Activated naive CD4-positive, alpha-beta T cell treated with anti-CD3 and anti-CD28 coated beads for 36 hours (primary cell): Measurements from ENCODE around the gene NKX2-2. TPM values are rescaled to one million over a fixed set of nuclear protein-coding genes. Genes with fewer than 3 reads are reported as not detected.

ENCODE experiments used
- CTCF ChIA-PET: fragments of 350-600 bp; sonication (Branson Sonifier 250); formaldehyde crosslinking; loops from one replicate; lab custom pipeline; 2021; ENCODE audit warnings: antibody characterized with exemption; lab: Charles Lee
- DNase-seq: peaks from one replicate; pipeline ENCODE4 v3.0.0-alpha.2; 2020
- H3K27ac Mint-ChIP-seq: one replicate; pipeline ENCODE4 v1.8.0; 2021; ENCODE audit warnings: mild to moderate bottlenecking, mixed read lengths
- H3K27me3 Mint-ChIP-seq: one replicate; pipeline ENCODE4 v1.8.0; 2021; ENCODE audit warnings: low read depth, mixed read lengths
- H3K36me3 Mint-ChIP-seq: one replicate; pipeline ENCODE4 v1.8.0; 2021; ENCODE audit warnings: low read depth, mixed read lengths
- H3K4me1 Mint-ChIP-seq: one replicate; pipeline ENCODE4 v1.8.0; 2021; ENCODE audit warnings: low read depth, mixed read lengths
- H3K4me3 Mint-ChIP-seq: one replicate; pipeline ENCODE4 v1.8.0; 2021; ENCODE audit warnings: mild to moderate bottlenecking, moderate library complexity, mixed read lengths
- H3K9me3 Mint-ChIP-seq: one replicate; pipeline ENCODE4 v1.8.0; 2021; ENCODE audit warnings: mixed read lengths
- intact Hi-C: fragments of 100-400 bp; cut with micrococcal nuclease; formaldehyde crosslinking; loops from one replicate; pipeline ENCODE4 v1.15.1; 2023
- total RNA-seq, 2 experiments: library from RNA; stranded (reverse); gene quantifications; one replicate each; pipeline ENCODE4 v1.2.3, GENCODE V29; 2021

Gene NKX2-2
- total RNA-seq, 2 experiments from 2014 or later, result not detected

- no peak for DNase-seq
- Mint-ChIP-seq H3K4me1 (peaks cover 63% of the 10 kb centered on the region), H3K4me3 (peak overlapping the region; percentile 57), H3K27ac (no peak overlapping the region), H3K27me3 (peaks cover 79% of the 10 kb centered on the region), H3K9me3 (no peaks in the 10 kb centered on the region), H3K36me3 (no peaks in the 10 kb centered on the region)
- intact Hi-C loops, result loop anchor here (1.0 to 10.0 kb wide), 3 partner anchors 8 to 1072 kb away; partner anchors contain the start of gene FOXA2
- CTCF ChIA-PET, result no interaction called here
These were observed 1.2 kb downstream of the NKX2-2 start for GRCh38 chr20:21512634-21513180.

DNA sequence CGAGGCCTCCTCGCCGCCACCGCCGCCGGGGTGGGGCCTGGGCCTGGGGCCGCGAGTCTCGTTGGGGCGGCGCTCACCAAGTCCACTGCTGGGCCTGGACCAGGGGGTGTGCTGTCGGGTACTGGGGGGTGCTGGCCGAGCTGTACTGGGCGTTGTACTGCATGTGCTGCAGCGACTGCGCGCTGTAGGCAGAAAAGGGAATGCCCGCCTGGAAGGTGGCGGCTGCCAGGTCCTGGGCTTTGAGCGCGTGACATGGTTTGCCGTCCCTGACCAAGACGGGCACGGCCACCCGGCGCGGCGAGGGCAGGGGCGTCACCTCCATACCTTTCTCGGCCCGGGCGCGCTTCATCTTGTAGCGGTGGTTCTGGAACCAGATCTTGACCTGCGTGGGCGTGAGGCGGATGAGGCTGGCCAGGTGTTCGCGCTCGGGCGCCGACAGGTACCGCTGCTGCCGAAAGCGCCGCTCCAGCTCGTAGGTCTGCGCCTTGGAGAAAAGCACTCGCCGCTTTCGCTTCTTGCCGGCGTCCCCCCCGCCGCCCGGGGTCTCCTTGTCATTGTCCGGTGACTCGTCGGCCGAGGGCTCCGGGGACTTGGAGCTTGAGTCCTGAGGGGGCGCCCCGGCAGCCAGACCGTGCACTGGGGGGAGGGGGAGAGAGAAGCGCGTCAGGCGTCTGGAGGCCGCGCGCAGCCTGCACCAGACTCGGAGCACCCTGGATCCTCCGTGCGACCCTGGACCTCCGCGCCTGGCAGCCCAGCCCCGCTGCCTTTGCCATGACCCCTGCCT is 1.8 kb downstream of the NKX2-2 start:
- no peaks in the 10 kb centered on the region for H3K9me3 Mint-ChIP-seq
- intact Hi-C loops, result loop anchor here (1.0 to 10.0 kb wide), 3 partner anchors 8 to 1073 kb away; partner anchors contain the start of gene FOXA2
- DNase-seq, result no peak
- peaks cover 58% of the 10 kb centered on the region for H3K4me1 Mint-ChIP-seq
- CTCF ChIA-PET, result interaction anchor here (1.5 kb wide), 1 partner anchor 59 kb away, joined by 3 read pairs; no protein-coding TSS in a partner anchor
- H3K27me3 Mint-ChIP-seq, result peaks cover 79% of the 10 kb centered on the region
- H3K36me3 Mint-ChIP-seq, result no peaks in the 10 kb centered on the region
- peak overlapping the region; percentile 57 for H3K4me3 Mint-ChIP-seq
- no peak overlapping the region for H3K27ac Mint-ChIP-seq

DNA sequence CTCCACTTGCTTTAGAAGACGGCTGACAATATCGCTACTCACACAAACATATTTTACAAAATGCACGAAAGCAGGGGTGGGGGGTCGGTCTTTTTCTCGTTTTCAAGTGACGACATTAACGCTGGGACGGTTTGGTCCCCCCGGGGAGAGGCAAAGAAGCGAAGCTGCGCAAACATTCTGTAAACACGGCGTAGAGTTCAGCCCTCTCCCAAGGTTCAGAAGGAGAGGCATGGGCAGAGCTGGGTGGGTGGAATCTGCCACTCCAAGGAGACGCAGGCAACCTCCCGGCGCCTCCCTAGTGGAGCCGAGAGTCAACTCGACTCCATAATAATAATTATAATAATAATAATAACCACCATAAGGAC is 2.4 kb downstream of the NKX2-2 start:
- Mint-ChIP-seq H3K4me1 (peaks cover 55% of the 10 kb centered on the region), H3K27me3 (peaks cover 79% of the 10 kb centered on the region), H3K4me3 (peak overlapping the region; percentile 53), H3K9me3 (no peaks in the 10 kb centered on the region), H3K36me3 (no peaks in the 10 kb centered on the region), H3K27ac (no peak overlapping the region)
- CTCF ChIA-PET, result interaction anchor here (1.5 kb wide), 1 partner anchor 60 kb away, joined by 3 read pairs; no protein-coding TSS in a partner anchor
- intact Hi-C loops, result loop anchor here (5.0 to 10.0 kb wide), 2 partner anchors 191 to 1073 kb away; partner anchors contain the start of gene FOXA2
- no peak for DNase-seq

DNA sequence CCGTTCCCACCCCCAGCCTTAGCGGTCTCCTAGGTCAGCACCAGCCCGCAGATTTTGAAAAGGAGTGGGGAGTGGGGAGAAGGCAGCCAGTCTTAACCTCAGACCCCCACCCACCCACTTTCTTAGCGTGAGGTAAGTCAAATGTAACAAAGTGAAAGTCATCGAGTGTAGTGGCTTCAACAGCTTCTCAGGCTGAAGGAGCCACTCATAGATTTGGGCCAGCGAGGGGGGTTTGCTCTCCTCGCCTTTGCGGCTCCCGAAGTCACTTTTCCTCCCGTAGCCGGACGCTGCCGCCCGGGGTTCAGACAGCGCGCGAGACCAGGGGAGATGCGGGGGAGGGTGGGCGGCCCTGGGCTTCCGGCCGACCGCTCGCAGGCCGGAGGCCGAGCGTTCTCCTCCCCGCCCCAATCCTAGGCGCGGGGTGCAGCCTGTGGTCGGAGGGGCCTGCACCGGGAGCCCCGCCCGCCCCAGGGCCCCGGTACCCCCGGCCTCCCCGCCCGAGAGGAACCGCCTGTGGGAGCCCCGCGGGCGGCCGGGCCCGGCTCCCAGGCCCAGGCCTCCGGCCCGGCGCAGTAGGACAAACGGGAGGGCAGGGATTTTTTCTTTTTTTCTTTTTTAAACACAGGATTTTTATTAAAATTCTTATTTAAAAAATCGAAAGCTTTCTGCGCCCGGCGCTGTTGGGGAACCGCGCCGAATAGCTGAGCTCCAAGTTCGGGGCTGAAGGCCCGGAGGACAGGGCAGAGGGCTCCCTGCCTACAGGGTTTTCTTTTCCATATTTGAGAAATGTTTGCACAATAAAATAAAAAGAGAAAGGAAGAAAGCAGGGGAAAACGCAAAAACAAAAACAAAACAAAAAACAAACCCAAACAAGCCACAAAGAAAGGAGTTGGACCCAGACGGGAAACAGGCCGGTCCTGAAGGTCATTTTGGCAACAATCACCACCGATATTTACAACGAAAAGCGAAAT is 3.2 kb downstream of the NKX2-2 start:
- no peak for DNase-seq
- H3K9me3 Mint-ChIP-seq, result no peaks in the 10 kb centered on the region
- CTCF ChIA-PET, result interaction anchor here (1.2 to 1.8 kb wide), 4 partner anchors 10 to 276 kb away, joined by 3 to 5 read pairs (median 4); no protein-coding TSS in a partner anchor
- H3K4me1 Mint-ChIP-seq, result peaks cover 49% of the 10 kb centered on the region
- H3K36me3 Mint-ChIP-seq, result no peaks in the 10 kb centered on the region
- peaks cover 73% of the 10 kb centered on the region for H3K27me3 Mint-ChIP-seq
- H3K27ac Mint-ChIP-seq, result no peak overlapping the region
- intact Hi-C loops, result loop anchor here (5.0 to 10.0 kb wide), 2 partner anchors 192 to 1074 kb away; partner anchors contain the start of gene FOXA2
- peak overlapping the region; percentile 62 for H3K4me3 Mint-ChIP-seq

- no peaks in the 10 kb centered on the region for H3K36me3 Mint-ChIP-seq
- no peaks in the 10 kb centered on the region for H3K9me3 Mint-ChIP-seq
- H3K27ac Mint-ChIP-seq, result no peak overlapping the region
- CTCF ChIA-PET, result interaction anchor here (0.8 to 1.8 kb wide), 5 partner anchors 9 to 275 kb away, joined by 3 to 5 read pairs (median 3); no protein-coding TSS in a partner anchor
- no peak for DNase-seq
- peaks cover 76% of the 10 kb centered on the region for H3K27me3 Mint-ChIP-seq
- peak overlapping the region; percentile 62 for H3K4me3 Mint-ChIP-seq
- intact Hi-C loops, result loop anchor here (5.0 to 10.0 kb wide), 4 partner anchors 193 to 1142 kb away; partner anchors contain the start of genes FOXA2 and INSM1
- H3K4me1 Mint-ChIP-seq, result peaks cover 51% of the 10 kb centered on the region
These were observed 4.1 kb downstream of the NKX2-2 start for GRCh38 chr20:21509597-21510371.

DNA sequence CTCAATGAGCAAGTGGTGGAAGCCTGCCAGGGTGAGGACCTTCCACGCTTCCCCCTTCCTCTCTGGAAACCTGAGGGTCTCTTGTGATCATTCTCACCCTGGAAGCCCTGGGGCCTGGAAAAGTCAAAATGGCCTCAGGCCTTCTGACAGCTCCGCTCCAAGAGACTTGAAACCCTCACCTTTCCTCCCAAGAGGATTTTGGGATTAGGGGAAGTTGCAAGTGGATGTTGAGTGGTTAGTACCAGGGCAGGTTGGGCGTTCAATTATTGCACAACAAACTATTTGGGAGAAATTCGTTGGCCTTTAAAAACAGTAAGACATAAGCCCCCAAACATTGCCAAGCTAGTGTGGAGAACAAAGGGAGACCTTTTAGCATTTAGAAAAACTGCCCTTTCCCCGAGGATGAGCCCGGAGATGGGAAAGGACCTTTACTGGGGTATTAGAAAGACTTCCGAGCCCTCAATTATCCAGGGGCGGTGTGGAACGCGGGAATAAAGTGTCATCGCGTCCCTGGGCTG is 4.7 kb downstream of the NKX2-2 start:
- Mint-ChIP-seq H3K27ac (no peak overlapping the region), H3K4me3 (peak overlapping the region; percentile 62), H3K4me1 (peaks cover 49% of the 10 kb centered on the region), H3K27me3 (peaks cover 73% of the 10 kb centered on the region), H3K9me3 (no peaks in the 10 kb centered on the region), H3K36me3 (peaks cover 1% of the 10 kb centered on the region)
- DNase-seq, result no peak
- intact Hi-C loops, result loop anchor here (5.0 kb wide), 2 partner anchors 462 to 1142 kb away; partner anchors contain the start of gene INSM1
- CTCF ChIA-PET, result interaction anchor here (0.8 to 1.8 kb wide), 4 partner anchors 9 to 62 kb away, joined by 3 to 5 read pairs (median 4); no protein-coding TSS in a partner anchor

GRCh38 chr20:21508230-21509078 is 5.4 kb downstream of the NKX2-2 start:
- intact Hi-C loops, result loop anchor here (5.0 kb wide), 2 partner anchors 461 to 1141 kb away; partner anchors contain the start of gene INSM1
- H3K4me1 Mint-ChIP-seq, result peaks cover 47% of the 10 kb centered on the region
- peaks cover 71% of the 10 kb centered on the region for H3K27me3 Mint-ChIP-seq
- no peak overlapping the region for H3K27ac Mint-ChIP-seq
- H3K36me3 Mint-ChIP-seq, result peaks cover 1% of the 10 kb centered on the region
- no peak overlapping the region for H3K4me3 Mint-ChIP-seq
- H3K9me3 Mint-ChIP-seq, result no peaks in the 10 kb centered on the region
- CTCF ChIA-PET, result interaction anchor here (1.2 to 4.0 kb wide), 5 partner anchors 10 to 272 kb away, joined by 3 to 110 read pairs (median 4); no protein-coding TSS in a partner anchor
- no peak for DNase-seq

DNA sequence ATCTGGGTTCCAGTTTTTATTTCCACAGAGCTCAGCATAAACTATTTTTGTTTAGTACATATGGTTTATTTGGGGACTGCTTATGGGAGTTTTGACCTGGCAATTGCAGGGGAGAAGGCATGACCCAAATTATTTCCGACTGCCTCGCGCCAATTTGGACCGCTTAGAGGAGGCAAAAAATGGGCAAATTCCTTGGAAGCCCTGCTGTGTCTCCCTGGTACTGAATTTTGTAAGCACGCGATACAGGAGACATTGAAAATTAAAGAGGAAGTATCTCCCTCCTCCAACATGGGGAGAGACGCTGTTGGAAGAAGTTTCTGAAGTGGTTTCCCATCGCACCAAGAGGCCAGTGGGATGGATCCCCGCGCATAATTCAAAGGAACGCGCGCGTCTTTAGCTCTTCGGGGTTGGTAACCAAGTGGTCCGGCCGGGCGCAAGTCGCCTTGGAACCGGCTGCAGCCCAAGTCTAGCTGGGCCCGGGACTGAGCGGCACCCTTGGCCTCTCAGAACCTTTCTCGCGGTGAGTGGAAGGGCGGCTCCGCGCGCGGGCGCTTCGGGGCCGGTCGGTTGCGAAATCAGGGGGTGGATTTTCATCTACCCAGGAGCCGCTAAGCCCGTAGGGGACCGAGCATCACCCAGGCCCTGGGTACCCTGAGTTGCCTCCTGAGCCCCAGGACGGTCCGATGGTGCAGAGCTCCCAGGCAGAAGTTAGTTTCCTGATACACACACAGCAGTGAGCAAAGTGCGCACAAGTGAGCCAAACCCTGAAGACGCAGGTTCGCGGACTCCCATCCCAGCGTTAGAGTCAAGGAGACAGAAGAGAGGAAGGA is 6.2 kb downstream of the NKX2-2 start:
- H3K27me3 Mint-ChIP-seq, result peaks cover 68% of the 10 kb centered on the region
- H3K4me1 Mint-ChIP-seq, result peaks cover 43% of the 10 kb centered on the region
- H3K9me3 Mint-ChIP-seq, result no peaks in the 10 kb centered on the region
- H3K36me3 Mint-ChIP-seq, result peaks cover 1% of the 10 kb centered on the region
- no peak for DNase-seq
- CTCF ChIA-PET, result interaction anchor here (0.7 to 4.0 kb wide), 12 partner anchors 11 to 647 kb away, joined by 3 to 110 read pairs (median 4); no protein-coding TSS in a partner anchor
- no peak overlapping the region for H3K4me3 Mint-ChIP-seq
- H3K27ac Mint-ChIP-seq, result no peak overlapping the region
- intact Hi-C loops, result loop anchor here (2.0 to 5.0 kb wide), 4 partner anchors 13 to 1140 kb away; partner anchors contain the start of gene INSM1

DNA sequence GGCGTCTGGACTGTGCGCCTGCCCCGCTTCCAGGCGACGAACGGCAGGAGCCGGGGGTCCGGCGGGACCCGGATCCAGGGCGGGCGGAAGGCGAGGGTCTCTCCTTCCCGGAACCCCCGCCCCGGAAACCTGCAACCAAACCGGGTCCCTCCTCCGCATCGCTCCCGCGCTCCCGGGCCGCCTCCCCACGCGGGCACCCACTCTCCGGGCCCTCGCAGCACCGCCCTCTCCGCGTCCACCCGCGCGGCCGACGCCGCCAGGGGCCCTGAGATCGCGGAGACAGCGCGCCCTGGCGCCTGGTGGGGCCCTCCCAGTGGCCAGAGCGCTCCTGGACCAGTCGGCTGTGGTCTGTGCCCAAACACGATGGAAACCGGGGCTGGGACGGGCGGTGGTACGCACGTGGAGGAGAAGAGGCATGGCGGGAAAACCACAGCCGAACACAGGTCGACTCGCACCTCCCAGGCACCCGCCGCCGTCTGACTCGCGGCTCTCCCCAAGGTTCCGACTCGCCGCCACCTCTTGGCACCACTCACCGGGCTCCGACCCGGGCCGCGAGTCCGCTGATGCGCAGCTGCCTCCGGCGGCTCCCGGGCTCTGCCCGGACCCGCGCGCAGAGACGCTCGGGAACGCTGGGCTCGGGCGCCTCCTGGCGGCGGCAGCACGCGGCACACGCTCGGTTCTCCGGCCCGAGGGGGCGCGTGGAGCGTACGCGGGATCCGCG is 7.9 kb downstream of the NKX2-2 start:
- CTCF ChIA-PET, result interaction anchor here (0.6 to 4.0 kb wide), 28 partner anchors 9 to 649 kb away, joined by 3 to 110 read pairs (median 4); no protein-coding TSS in a partner anchor
- no peak overlapping the region for H3K27ac Mint-ChIP-seq
- H3K4me3 Mint-ChIP-seq, result peak overlapping the region; percentile 69
- H3K36me3 Mint-ChIP-seq, result peaks cover 4% of the 10 kb centered on the region
- H3K4me1 Mint-ChIP-seq, result peaks cover 32% of the 10 kb centered on the region
- peaks cover 54% of the 10 kb centered on the region for H3K27me3 Mint-ChIP-seq
- intact Hi-C loops, result loop anchor here (1.0 to 5.0 kb wide), 11 partner anchors 15 to 1139 kb away; partner anchors contain the start of genes INSM1 and XRN2
- H3K9me3 Mint-ChIP-seq, result no peaks in the 10 kb centered on the region
- DNase-seq, result peak; percentile 71
